Gastroesophageal sphincter (tissue), 3 donors: Measurements from ENCODE around the gene SLC29A4.
"Not testable (repeated sequence)": the region's sequence is repeated elsewhere in the genome, so short reads cannot be mapped to it uniquely, and the experiment has no call there.

Experiments
- CTCF ChIP-seq, 4 experiments: fragments of 200-600 bp in 2 of 4; fragments of 450-650 bp in 2 of 4; sonication (generic) in 1 of 4; IDR thresholded peaks; one replicate each; pipeline ENCODE4 v1.5.1; 2017 to 2019; ENCODE audit warnings: antibody characterized with exemption in 4 of 4, mild to moderate bottlenecking in 2 of 4, moderate library complexity in 2 of 4
- POLR2AphosphoS5 ChIP-seq: sonication (generic); formaldehyde crosslinking; IDR thresholded peaks from one replicate; pipeline ENCODE4 v1.6.1; 2017; ENCODE audit warnings: antibody characterized with exemption

- TF ChIP-seq CTCF (IDR thresholded peaks at IDR 0.05); POLR2AphosphoS5: not testable (repeated sequence)
Measured at GRCh38 chr7:5276123-5276522, 6.6 kb upstream of the SLC29A4 start.
